ENCODE data around the gene NSD1. TPM values are rescaled to one million over a fixed set of nuclear protein-coding genes. Genes with fewer than 3 reads are reported as not detected.

The NSD1 gene
- total RNA-seq, 1 donor from 2014 or later, result 37.5 TPM

- Histone ChIP-seq H3K27me3 (ENCODE audit: control insufficient read depth, insufficient read depth, low read length) (no peaks in the 10 kb centered on the region), H3K4me3 (ENCODE audit: low read depth, low read length) (no peak overlapping the region), H3K36me3 (ENCODE audit: control insufficient read depth, insufficient read depth, low read length) (peaks cover under 1% of the 10 kb centered on the region)
- no peak for TF ChIP-seq CTCF (IDR thresholded peaks at IDR 0.05; ENCODE audit: insufficient read depth, low read length, poor library complexity, severe bottlenecking)
- DNase-seq (ENCODE audit: low read depth), result no peak
Measured at GRCh38 chr5:177260961-177261360, 127.4 kb downstream of the NSD1 start.

- no peak for TF ChIP-seq CTCF (IDR thresholded peaks at IDR 0.05; ENCODE audit: insufficient read depth, low read length, poor library complexity, severe bottlenecking)
- Histone ChIP-seq H3K4me3 (ENCODE audit: low read depth, low read length) (no peak overlapping the region), H3K36me3 (ENCODE audit: control insufficient read depth, insufficient read depth, low read length) (peaks cover 2% of the 10 kb centered on the region), H3K27me3 (ENCODE audit: control insufficient read depth, insufficient read depth, low read length) (no peaks in the 10 kb centered on the region)
- no peak for DNase-seq (ENCODE audit: low read depth)
Measured at GRCh38 chr5:177261510-177261909, 127.9 kb downstream of the NSD1 start.

GRCh38 chr5:177264178-177264577 lies 130.6 kb downstream of the NSD1 start:
- no peaks in the 10 kb centered on the region for H3K27me3 ChIP-seq (ENCODE audit: control insufficient read depth, insufficient read depth, low read length)
- no peak for DNase-seq (ENCODE audit: low read depth)
- TF ChIP-seq CTCF (IDR thresholded peaks at IDR 0.05; ENCODE audit: insufficient read depth, low read length, poor library complexity, severe bottlenecking), result no peak
- peaks cover 2% of the 10 kb centered on the region for H3K36me3 ChIP-seq (ENCODE audit: control insufficient read depth, insufficient read depth, low read length)
- H3K4me3 ChIP-seq (ENCODE audit: low read depth, low read length), result no peak overlapping the region

GRCh38 chr5:177265395-177265794 lies 131.8 kb downstream of the NSD1 start:
- DNase-seq (ENCODE audit: low read depth), result no peak
- no peak overlapping the region for H3K4me3 ChIP-seq (ENCODE audit: low read depth, low read length)
- H3K27me3 ChIP-seq (ENCODE audit: control insufficient read depth, insufficient read depth, low read length), result no peaks in the 10 kb centered on the region
- no peak for TF ChIP-seq CTCF (IDR thresholded peaks at IDR 0.05; ENCODE audit: insufficient read depth, low read length, poor library complexity, severe bottlenecking)
- H3K36me3 ChIP-seq (ENCODE audit: control insufficient read depth, insufficient read depth, low read length), result peaks cover 3% of the 10 kb centered on the region

- Histone ChIP-seq H3K27me3 (ENCODE audit: control insufficient read depth, insufficient read depth, low read length) (no peaks in the 10 kb centered on the region), H3K36me3 (ENCODE audit: control insufficient read depth, insufficient read depth, low read length) (peaks cover 3% of the 10 kb centered on the region), H3K4me3 (ENCODE audit: low read depth, low read length) (no peak overlapping the region)
- DNase-seq (ENCODE audit: low read depth), result no peak
- TF ChIP-seq CTCF (IDR thresholded peaks at IDR 0.05; ENCODE audit: insufficient read depth, low read length, poor library complexity, severe bottlenecking), result no peak
Measured at GRCh38 chr5:177269232-177269895, 135.8 kb downstream of the NSD1 start.

GRCh38 chr5:177269976-177270375 lies 136.4 kb downstream of the NSD1 start:
- Histone ChIP-seq H3K4me3 (ENCODE audit: low read depth, low read length) (no peak overlapping the region), H3K27me3 (ENCODE audit: control insufficient read depth, insufficient read depth, low read length) (no peaks in the 10 kb centered on the region), H3K36me3 (ENCODE audit: control insufficient read depth, insufficient read depth, low read length) (peaks cover 3% of the 10 kb centered on the region)
- no peak for TF ChIP-seq CTCF (IDR thresholded peaks at IDR 0.05; ENCODE audit: insufficient read depth, low read length, poor library complexity, severe bottlenecking)
- no peak for DNase-seq (ENCODE audit: low read depth)

Measured in kidney epithelial cell (primary cell).